Medulla oblongata (tissue), 1 donor: Measurements from ENCODE around the gene GALNT7.
A peak's percentile ranks its signal among the peaks of the same experiment; 100 is the strongest.
"Not testable (repeated sequence)": the region's sequence is repeated elsewhere in the genome, so short reads cannot be mapped to it uniquely, and the experiment has no call there.

ENCODE experiments used
- DNase-seq: peaks from one replicate; pipeline ENCODE4 v3.0.0-alpha.2; 2015; ENCODE audit errors: extremely low spot score

GALNT7 gene

DNA sequence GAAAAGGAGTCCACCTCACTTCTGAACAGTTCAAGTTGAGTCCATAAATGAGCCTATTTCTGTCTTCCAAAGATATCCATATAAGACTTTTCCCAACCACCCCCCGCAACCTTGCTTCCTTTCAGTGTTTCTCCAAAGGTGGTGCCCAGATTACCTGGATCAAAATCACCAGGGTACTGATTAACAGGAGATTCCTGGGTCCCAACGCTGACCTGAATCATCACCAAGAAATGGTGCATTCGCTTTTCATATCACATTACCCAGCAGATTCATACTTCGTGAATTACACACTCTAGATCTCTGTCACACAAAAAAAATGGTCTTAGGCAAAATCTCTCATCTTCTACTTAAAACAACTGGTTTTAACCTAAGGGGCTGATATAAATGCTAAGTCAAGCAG is 2.1 kb upstream of the GALNT7 start:
- DNase-seq = no peak

DNA sequence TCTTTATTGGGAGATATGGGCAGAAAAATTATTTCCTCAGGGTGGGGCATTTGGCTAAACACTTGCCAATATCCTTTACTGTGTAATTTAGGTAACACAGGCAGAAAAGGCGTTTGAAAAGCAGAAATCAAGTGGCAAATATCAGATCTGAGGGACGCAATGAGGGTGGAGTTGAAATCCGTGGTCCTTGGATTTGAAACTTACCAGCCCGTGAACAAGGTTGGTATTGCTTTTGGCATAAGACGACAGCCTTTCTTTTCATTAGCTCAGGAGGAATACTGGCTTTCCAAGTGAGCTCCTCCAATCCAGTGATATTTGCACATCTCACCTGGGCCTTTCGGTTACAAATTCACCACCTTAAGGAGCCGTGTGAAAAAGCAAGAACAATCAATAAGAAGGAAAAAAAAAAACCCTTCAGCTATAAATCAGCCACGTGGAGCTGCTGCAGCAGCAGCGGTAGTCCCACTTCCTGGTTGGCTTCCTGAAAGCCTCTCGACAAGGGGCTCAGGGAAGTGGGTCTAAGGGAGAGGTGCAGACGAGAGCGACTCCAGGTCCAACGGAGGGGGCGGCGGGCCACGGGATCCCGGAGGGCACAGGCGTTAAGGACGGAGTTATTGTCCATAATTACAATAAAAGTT is 734 bp upstream of the GALNT7 start:
- peak; percentile 55 for DNase-seq

DNA sequence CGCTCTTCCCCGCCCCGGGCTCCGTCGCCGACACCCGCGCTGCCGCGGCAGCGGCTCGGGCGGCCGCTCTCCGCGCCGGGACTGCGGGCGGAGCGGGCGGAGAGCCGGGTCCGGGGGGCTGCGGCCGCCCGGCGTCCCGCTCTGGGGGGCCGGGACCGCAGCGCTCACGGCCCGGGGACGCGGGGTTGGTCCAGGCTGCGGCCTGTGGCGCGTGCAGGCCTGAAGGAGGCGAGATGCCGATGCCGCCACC is 492 bp downstream of the GALNT7 start:
- DNase-seq = no peak

DNA sequence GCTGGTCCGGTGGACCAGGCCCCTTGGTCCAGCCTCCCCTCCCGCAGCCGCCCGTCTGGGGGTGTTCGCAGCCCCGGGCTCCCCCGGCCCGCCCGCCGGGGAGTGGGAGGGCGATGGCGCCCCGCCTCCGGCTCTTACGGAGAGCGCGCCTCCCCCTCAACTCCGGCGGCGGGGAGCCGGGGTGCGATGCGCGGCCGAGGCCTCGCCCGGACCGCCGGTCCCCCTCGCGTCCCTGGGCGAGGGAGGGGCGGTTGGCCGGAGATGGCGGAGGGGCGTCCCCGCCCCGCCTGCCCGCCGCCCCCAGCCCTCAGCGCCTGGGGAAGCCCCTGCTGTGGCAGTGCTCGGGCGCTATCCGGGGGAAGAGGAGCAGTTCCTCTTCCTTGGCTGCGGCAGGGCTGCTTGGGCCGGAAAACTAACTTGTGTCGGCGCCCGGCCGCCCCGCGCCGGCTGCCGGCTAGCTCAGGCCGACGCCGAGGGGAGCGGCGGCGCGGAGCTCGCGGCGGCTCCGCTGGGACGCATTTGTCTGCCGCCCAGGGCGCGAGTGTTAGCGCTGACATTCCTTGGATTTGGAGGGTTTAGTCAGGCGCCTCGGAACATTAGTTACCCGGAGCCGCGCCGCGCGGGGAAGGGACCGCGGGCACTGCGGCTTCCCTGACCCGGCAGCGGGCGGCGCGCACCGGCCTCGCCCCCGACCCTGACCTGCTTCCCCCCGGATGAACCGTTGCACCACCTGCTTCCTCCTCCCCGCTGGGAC is 994 bp downstream of the GALNT7 start:
- peak; percentile 79 for DNase-seq

DNA sequence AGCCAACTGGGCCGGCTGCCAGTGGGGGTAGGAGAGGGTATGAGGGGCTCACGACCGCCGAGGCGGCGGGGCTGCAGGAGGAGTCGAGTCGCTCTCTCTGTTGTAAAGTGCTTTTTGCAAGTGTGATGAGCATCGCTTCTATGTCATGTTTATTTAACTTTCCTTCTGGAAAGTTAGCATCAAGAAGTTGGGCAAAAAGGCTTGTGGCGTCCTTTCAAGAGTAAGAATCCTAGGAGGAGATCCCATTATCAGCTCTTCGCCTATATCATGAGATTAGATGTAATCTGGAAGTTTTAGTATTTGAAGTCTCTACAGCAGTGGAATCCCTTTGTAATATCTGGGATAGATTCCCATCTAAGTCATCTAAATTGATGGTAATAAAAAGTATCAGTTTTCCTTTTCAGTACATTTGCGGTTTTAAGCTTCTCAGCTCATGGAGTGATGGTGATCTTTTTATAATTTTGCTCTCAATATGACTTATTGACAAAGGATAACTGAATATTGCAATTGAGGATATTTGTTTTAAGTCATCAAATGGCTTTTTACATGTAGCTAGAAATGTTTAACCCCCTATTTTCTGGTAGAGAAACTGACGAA is 1.7 kb downstream of the GALNT7 start:
- peak; percentile 49 for DNase-seq

DNA sequence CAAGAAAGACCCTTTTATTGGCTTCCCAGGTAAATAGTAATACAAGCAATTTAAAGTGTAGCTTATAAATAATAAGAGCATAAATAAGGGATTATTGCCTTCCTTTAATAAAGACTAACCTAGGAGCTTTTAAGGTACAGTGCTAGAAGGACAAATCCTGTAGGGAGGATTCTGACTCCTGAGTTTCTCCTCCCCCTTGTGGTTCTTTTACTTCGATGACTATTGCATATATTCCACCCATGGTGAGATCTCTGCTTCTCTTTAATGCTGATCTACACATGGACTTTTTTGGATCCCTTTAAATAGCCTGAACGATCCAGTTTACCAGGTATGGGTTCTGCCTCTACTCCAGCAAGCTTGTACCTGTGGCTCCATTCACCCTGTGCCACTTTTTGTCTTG is 2.5 kb downstream of the GALNT7 start:
- DNase-seq = no peak

DNA sequence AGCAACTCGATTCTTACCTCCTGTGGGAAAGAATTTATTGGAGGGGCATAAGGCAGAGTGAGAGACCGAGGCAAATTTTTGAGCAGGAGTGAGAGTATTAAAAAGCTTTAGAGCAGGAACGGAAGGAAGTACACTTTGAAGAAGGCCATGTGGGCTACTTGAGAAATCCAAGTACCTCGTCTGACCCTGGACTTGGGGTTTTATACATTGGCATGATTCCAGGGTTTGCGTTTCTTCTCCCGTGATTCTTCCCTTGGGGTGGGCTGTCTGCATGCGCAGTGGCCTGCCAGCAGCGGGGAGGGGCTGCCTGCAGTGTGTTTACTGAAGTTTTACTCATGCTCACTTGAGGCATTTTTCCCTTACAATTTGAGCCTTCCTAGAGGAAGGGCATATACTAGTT is 3.4 kb downstream of the GALNT7 start:
- no peak for DNase-seq

DNA sequence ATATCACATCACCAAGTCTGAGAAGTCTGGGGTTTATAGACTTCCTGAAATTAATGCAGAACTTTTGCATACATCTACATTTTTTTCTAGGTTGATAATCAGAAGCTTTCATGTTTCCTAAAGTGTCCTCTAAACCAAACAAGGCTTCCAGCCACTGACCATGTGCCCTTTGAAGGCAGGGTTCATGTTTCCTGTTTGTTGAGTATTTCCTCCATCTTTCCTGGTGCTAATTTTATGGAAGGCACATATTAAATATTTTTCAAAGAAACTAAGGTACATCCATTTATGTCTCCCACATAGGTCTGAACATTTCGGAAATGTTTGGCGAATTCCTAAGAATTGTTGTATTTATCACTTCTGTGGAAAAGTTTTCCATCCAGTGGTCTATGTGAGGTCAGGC is 5.6 kb downstream of the GALNT7 start:
- DNase-seq = no peak

DNA sequence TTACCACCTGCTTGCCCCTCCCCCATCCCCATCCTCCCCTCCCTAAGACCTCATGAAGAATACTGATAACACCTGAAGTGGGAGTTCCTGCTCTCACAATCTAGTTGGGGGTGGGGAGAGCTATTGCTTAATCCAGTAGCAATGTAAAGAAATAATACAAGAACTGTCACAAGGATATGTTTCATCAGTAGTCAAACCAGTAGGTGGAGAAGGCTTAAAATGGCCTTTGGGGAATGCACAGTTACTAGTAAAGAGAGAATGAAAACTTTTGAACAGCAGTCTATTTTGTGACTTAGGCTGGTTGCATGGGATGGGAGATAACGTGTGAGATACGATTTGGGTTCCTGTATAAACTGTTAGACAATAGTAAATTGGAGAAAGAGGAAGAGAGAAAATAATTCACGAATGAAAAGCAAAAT is 6.0 kb downstream of the GALNT7 start:
- DNase-seq = no peak

DNA sequence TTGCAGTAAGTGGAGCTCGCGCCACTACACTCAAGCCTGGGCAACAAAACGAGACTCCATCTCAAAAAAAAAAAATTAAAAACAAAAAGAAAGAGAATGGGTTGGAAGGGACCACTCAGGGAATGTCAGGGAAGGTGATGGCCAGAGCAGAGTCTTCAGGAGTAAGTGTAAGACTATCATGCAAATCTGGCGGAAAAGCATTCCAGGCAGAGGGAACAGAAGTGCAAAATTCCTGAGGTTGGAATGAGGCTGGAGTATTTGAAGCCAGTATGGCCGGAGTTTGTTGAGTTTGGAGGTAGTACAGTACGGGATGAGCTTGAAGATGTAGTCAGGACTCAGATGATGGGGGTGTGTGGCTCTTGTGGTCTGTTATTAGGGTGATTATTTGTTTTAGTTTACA is 7.4 kb downstream of the GALNT7 start:
- DNase-seq = no peak

DNA sequence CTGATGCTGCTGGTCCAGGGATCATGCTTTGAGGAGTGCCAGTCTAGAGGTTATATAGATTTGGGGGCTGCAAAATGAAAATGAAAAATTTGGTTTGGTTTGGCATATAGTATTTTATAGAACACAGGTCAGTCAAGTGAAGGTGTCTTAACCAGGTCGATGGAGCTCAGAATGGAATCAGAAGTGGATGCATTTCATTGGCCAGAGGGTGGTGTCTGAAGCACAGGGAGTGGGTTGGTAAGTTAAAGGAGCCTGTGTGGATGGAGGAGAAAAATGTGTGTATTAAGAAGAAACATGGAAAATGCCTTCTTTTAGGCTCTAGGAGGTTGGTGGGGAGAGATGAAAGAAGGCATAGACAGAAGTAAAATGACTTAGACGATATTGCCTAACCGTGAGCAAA is 8.6 kb downstream of the GALNT7 start:
- no peak for DNase-seq

DNA sequence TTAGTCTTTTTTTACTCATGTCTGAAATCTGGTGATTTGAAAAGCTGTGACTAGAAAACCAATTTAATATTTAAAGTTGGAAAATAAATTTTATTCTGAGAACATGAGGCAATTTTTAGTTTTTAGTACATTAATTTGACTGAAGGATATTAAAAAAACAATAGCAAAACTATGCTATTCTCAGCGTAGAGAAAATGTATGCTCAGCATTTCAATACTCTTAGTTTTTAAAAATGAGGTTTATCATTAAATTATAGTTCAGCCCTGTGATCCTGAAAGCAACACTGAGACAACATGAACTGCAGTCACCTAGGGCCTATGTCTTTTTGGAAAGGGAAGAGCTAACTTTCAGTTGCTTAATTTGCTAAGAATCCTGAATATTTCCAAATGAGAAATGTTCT is 9.5 kb downstream of the GALNT7 start:
- DNase-seq = no peak

DNA sequence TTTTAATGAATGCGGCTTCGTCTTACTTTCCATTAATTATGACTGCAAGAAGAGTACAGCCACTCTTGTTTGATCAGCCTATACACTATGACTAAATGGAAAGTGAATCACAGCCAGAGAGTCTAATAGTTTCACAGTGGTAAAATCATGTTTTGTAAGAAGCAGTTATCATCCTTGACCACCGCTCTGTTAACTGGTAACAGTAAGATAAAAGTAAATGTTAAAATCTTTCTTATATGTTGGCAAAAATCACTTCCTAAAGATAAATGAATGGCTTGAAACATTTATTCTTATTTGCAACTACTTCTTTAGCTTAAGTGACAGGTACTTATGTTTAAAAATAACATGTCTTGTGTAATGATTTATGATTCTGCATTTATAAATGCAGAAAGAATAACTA is 13.2 kb downstream of the GALNT7 start:
- DNase-seq = no peak

DNA sequence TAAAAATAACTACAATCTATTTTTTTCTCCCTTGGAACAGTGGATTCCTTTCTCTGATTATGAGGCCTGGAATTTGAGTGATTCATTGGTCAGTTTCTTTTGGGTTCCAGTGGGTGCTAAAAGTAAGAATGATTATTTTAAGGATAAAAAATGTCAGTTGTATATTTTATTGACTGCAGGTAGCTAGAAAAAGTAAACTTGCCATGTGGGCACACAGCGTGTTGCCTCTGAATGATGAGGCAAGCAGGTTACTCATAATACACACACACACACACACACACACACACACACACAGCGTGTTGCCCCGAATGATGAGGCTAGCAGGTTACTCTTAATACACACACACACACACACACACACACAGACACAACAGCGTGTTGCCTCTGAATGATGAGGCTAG is 13.8 kb downstream of the GALNT7 start:
- no peak for DNase-seq

DNA sequence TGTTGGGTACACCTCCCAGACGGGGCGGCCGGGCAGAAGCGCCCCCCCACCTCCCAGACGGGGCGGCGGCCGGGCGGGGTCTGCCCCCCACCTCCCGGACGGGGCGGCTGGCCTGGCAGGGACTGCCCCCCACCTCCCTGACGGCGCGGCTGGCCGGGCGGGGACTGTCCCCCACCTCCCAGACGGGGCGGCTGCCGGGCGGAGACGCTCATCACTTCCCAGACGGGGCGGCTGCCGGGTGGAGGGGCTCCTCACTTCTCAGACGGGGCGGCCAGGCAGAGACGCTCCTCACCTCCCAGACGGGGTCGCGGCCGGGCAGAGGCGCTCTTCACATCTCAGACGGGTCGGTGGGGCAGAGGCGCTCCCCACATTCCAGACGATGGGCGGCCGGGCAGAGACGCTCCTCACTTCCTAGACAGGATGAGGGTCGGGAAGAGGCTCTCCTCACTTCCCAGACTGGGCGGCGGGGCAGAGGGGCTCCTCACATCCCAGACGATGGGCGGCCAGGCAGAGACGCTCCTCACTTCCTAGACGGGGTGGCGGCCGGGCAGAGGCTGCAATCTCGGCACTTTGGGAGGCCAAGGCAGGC is 15.1 kb downstream of the GALNT7 start:
- DNase-seq = not testable (repeated sequence)

DNA sequence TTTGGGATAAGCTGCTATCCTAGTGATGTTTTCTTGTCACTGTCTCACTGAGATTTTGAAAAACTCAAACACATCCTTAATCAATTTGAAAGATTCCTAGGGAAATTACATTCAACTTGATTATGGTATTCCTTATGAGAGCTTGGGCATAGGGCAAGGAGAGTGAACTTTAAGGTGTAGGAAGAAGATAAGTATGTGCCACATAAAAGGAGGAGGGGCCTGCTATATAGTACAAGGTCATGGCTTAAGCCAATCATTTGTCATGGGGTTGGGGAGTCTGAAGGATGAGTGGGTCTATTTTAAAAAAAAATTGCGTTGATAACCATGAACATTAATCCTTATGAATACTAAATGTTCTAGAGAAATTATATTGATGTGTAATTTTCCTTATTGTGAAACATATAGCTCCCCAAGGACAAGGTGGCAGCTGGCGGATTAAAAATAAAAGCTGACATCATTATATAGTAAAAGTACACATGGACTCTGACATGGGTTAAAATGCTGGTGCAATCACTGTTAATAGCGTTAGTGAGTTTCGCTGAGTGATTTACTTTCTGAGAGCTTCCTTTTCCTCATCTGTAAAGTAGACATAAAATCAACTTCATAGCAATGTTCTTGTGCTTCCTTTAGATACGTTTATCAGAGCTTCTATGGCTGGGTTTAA is 17.4 kb downstream of the GALNT7 start:
- DNase-seq = no peak

DNA sequence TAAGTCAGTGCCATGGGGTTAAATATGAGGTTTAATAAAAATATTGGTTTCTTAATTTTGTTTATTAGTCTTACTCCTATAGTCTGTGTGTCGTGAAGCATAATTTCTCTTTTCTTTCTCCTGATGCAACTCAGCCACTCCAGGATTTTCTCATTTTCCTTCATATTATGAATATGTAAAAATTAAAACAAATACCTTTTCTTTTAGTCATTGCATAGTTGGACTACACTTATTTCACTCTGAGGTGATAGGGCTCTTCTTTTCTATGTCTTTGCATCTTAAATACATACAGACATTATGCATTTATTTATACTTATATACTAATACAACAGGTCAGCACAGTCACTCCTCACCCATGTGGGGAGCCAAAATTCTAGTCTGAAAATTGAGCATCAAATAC is 19.1 kb downstream of the GALNT7 start:
- DNase-seq = no peak

DNA sequence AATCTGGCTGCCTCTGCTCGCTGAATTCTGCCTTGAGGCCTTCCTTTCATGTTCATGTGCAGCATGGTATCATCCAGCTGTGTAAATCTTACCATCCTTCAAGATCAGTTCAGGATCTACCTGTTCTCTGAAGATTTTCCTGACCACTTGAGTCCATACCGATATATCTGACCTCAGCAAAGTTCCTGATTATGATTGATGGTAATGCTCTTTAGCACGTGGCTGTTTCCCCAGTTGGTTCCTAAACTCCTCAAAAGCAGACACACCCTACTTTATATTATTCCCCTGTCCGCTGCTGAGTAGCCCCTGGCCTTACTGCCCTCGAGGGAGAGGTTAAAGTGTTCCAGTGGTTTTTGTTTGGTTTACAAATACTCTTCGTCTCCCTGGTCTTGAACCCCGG is 20.0 kb downstream of the GALNT7 start:
- DNase-seq = no peak

DNA sequence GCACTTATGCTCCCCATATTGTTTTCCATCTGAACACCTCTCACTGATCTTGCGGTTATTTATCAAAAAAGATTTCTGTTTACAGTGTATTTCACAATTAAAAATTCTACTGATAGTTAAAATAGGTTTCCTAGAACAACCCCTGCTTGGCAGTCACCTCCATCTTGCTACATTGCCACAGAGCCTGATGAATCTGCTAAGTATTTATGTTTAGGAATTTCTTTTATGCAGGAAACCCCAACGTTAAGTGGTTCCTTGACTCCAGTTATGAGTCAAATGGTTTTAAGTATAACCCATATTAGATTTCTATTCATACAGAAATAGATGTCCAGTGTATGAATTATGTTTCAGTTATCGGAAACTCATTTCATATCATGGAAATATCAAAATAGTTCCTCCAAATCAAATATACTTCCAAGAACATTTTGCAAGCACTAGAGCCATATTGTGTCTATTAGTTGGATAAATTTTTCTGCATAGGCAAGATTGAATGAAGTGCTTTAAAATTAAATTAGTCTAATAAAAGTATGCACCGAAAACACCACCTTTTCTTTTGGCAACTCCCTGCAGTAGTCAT is 20.6 kb downstream of the GALNT7 start:
- no peak for DNase-seq

DNA sequence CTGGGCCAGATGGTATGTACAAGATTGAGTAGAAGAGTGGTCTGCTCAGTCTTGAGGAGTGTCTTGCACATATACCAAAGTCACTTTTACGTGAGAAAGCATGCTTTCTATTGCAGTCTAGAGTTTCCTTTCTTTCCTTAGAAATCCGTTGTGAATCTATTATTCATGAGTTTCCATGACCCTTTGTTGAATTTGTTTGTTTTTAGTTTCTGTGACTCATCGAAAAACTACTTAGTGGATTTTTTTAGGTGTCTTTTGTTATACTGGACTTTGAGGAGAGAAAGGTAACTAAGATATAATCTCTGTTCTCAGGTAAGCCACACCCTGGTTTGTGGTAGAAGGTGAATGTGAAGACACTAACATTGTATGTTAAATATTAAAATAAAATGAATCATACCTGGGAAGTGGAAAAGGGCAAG is 23.0 kb downstream of the GALNT7 start:
- no peak for DNase-seq

DNA sequence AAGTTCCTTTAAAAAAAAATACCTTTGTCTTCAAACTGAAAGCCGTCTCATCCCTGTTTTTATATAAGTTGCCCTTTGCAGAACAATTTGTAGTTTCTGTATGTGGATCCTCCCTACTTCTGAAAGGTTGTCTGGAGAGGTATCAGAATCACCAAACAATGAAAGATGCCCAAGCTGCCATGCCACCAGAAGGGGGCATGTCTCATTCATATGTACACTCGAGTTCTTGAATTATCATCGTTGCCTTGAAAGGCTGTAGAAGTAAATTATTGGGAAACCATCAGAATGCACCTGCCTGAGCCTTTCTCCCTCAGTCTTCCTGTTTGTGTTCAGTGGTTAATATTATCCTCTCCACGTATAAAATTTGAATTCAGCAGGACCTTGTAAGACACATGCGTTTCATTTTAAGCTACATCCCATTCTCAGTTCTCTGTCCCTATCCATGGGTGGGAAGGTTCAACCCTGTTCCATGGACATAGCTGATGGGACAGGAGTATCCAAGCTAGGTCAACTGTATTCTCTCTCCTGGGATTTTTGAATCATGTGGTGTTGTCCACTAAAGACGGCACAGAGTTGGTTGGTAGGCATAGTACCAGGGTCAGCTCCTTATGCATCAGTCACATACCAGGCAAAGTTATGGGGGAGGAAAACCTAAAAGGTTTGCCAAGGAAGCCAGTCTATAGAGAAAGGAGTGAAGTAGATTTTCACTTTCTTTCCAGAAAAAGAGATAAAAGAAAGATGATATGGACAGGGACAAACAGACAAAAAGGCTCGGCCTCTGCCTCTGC is 24.0 kb downstream of the GALNT7 start:
- DNase-seq = no peak

DNA sequence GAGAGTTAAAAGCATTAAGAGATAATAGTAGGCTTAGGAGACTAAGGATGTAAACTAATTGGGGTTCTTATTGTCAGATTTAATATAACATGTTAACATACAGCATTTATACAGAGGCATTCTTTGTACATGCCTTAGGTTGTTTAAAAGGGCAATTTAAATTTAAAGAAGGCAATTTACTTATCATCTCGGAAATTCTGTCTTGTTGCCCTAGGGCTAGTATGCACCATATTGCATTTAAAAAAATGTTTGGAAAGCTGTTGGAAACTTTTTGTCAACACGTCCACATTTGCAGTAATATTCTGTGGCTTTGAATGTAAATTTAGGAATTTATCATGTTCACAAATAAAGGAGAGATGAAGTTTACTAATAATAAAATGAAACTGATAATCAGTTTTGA is 25.5 kb downstream of the GALNT7 start:
- no peak for DNase-seq
